HepG2 (cell line): ENCODE data around the gene PHF2. TPM values are rescaled to one million over a fixed set of nuclear protein-coding genes. Genes with fewer than 3 reads are reported as not detected.

Experiments used
- ATAC-seq: fragments of 200-7000 bp; cut with Tn5 transposase; 3 replicates; pipeline ENCODE4 v1.9.1; 2020; ENCODE audit warnings: mild to moderate bottlenecking, moderate library complexity
- BruUV-seq: library from RNA; stranded (reverse); fragments of 400-500 nt; replicated peaks from 2 replicates; lab custom pipeline; 2021; lab: Mats Ljungman, UMichigan
- CTCF ChIA-PET: fragments of 300-600 bp; formaldehyde crosslinking; extraction: SDS; loops from one replicate; lab custom pipeline; 2021; ENCODE audit warnings: low total read pairs, inconsistent platforms, low intra/inter-chr PET ratio; lab: Yijun Ruan, JAX
- POLR2A ChIA-PET: fragments of 350-600 bp; sonication (Branson Sonifier 250); formaldehyde crosslinking; loops from one replicate; lab custom pipeline; 2020; ENCODE audit warnings: antibody characterized with exemption, inconsistent platforms; lab: Yijun Ruan, JAX
- DNase-seq: peaks from one replicate; pipeline ENCODE4 v3.0.0-alpha.2; 2015; ENCODE audit warnings: low spot score
- FAIRE-seq: peaks from 3 replicates; lab custom pipeline; 2011; peaks lifted over from hg19 to GRCh38; lab: Jason Lieb, UNC
- H2AFZ ChIP-seq: one replicate; pipeline ENCODE4 v1.6.1; 2011; ENCODE audit warnings: low read length, inconsistent platforms
- H3K27ac ChIP-seq: fragments of 300-600 bp; 3 replicates; pipeline ENCODE4 v1.8.0; 2011; ENCODE audit warnings: mixed run types, mild to moderate bottlenecking, mixed read lengths, low read length, inconsistent platforms; ENCODE audit not compliant: insufficient read depth; ENCODE audit errors: extremely low read length
- H3K27me3 ChIP-seq, 2 experiments: fragments of 200-600 bp in 1 of 2; 2 replicates in 1 of 2; 3 replicates in 1 of 2; pipeline versions ENCODE4 v1.6.0 to v1.8.0; 2011; ENCODE audit warnings: low read length in 2 of 2, mild to moderate bottlenecking in 2 of 2, moderate library complexity in 2 of 2, inconsistent platforms in 1 of 2; ENCODE audit not compliant: insufficient read depth in 2 of 2, control insufficient read depth in 1 of 2
- H3K36me3 ChIP-seq, 2 experiments: fragments of 200-600 bp in 1 of 2; replicated peaks in 1 of 2; 2 replicates in 1 of 2; 3 replicates in 1 of 2; pipeline versions ENCODE4 v1.5.1 to v1.8.0; 2011; ENCODE audit warnings: low read length in 2 of 2, inconsistent platforms in 1 of 2; ENCODE audit not compliant: insufficient read depth in 2 of 2, control insufficient read depth in 1 of 2
- H3K4me1 ChIP-seq: 2 replicates; pipeline ENCODE4 v1.5.1; 2012; ENCODE audit warnings: low read length, inconsistent platforms; ENCODE audit not compliant: insufficient read depth
- H3K4me2 ChIP-seq: 2 replicates; pipeline ENCODE4 v1.6.0; 2011; ENCODE audit warnings: low read depth, low read length, inconsistent platforms
- H3K4me3 ChIP-seq, 3 experiments: fragments of 200-600 bp in 1 of 3; sonication (generic), shearing (Covaris generic) in 1 of 3; replicated peaks in 1 of 3; 2 replicates each; pipeline ENCODE4 v1.5.1; 2011 to 2016; ENCODE audit warnings: low read length in 3 of 3, inconsistent platforms in 2 of 3, low read depth in 2 of 3, mild to moderate bottlenecking in 2 of 3, control low read depth in 1 of 3, mixed read lengths in 1 of 3; ENCODE audit not compliant: insufficient read depth in 1 of 3
- H3K79me2 ChIP-seq: one replicate; pipeline ENCODE4 v1.6.1; 2011; ENCODE audit warnings: low read length, inconsistent platforms; ENCODE audit not compliant: insufficient read depth
- H3K9ac ChIP-seq: 2 replicates; pipeline ENCODE4 v1.6.0; 2011; ENCODE audit warnings: mild to moderate bottlenecking, low read depth, low read length, inconsistent platforms; ENCODE audit not compliant: insufficient read depth
- H3K9me3 ChIP-seq: 2 replicates; pipeline ENCODE4 v1.5.1; 2012; ENCODE audit warnings: mild to moderate bottlenecking, low read length
- H4K20me1 ChIP-seq: 2 replicates; pipeline ENCODE4 v1.6.0; 2011; ENCODE audit warnings: inconsistent platforms, mild to moderate bottlenecking, low read length, moderate library complexity; ENCODE audit not compliant: insufficient read depth
- AHR ChIP-seq: IDR thresholded peaks from 2 replicates; pipeline ENCODE4 v1.6.1; 2018; ENCODE audit warnings: missing genetic modification reagents, missing compliant biosample characterization
- CHD2 ChIP-seq: IDR thresholded peaks from 2 replicates; pipeline ENCODE4 v1.6.1; 2011; ENCODE audit warnings: low read depth, low read length, improper control_type of control experiment
- DMAP1 ChIP-seq: IDR thresholded peaks from 2 replicates; pipeline ENCODE4 v1.6.1; 2016
- ELF4 ChIP-seq: sonication (generic); formaldehyde crosslinking; IDR thresholded peaks from 2 replicates; pipeline ENCODE4 v1.5.0; 2020; ENCODE audit warnings: missing genetic modification reagents, mild to moderate bottlenecking, moderate library complexity, borderline replicate concordance
- GPBP1L1 ChIP-seq: sonication (generic); formaldehyde crosslinking; IDR thresholded peaks from 2 replicates; pipeline ENCODE4 v1.5.0; 2020; ENCODE audit warnings: mild to moderate bottlenecking, missing genetic modification reagents
- GTF2F1 ChIP-seq: fragments of 150-350 bp; IDR thresholded peaks from 2 replicates; pipeline ENCODE4 v1.6.1; 2014; ENCODE audit warnings: low read length
- HDAC2 ChIP-seq: sonication (generic); formaldehyde crosslinking; IDR thresholded peaks from 2 replicates; pipeline ENCODE4 v1.4.0; 2020; ENCODE audit warnings: missing genetic modification reagents
- SNAPC2 ChIP-seq: sonication (generic); formaldehyde crosslinking; IDR thresholded peaks from 2 replicates; pipeline ENCODE4 v1.8.1; 2022; ENCODE audit warnings: mild to moderate bottlenecking, missing genetic modification reagents
- TBP ChIP-seq: sonication (generic); formaldehyde crosslinking; IDR thresholded peaks from 2 replicates; pipeline ENCODE4 v1.5.0; 2020; ENCODE audit warnings: missing genetic modification reagents
- TBX3 ChIP-seq: fragments of 450-650 bp; IDR thresholded peaks from 2 replicates; pipeline ENCODE4 v1.6.1; 2017; ENCODE audit warnings: antibody characterized with exemption, mild to moderate bottlenecking, inconsistent platforms, borderline replicate concordance
- ZNF17 ChIP-seq: sonication (generic); formaldehyde crosslinking; IDR thresholded peaks from 2 replicates; pipeline ENCODE4 v1.5.0; 2020; ENCODE audit warnings: mild to moderate bottlenecking, missing genetic modification reagents
- ZNF484 ChIP-seq: sonication (generic); formaldehyde crosslinking; IDR thresholded peaks from 2 replicates; pipeline ENCODE4 v1.5.1; 2020; ENCODE audit warnings: mild to moderate bottlenecking, low read depth, missing genetic modification reagents, borderline replicate concordance
- ZNF501 ChIP-seq: sonication (generic); formaldehyde crosslinking; IDR thresholded peaks from 2 replicates; pipeline ENCODE4 v1.5.1; 2020; ENCODE audit warnings: mild to moderate bottlenecking, moderate library complexity, missing genetic modification reagents
- ZNF614 ChIP-seq: IDR thresholded peaks from 2 replicates; pipeline ENCODE4 v1.6.1; 2018; ENCODE audit warnings: missing biosample characterization, missing genetic modification reagents, inconsistent platforms, borderline replicate concordance
- ZNF777 ChIP-seq: sonication (generic); formaldehyde crosslinking; IDR thresholded peaks from 2 replicates; pipeline ENCODE4 v1.4.0; 2020; ENCODE audit warnings: missing genetic modification reagents
- ZSCAN12 ChIP-seq: sonication (generic); formaldehyde crosslinking; IDR thresholded peaks from 2 replicates; pipeline ENCODE4 v1.9.0; 2021; ENCODE audit warnings: mild to moderate bottlenecking, missing genetic modification reagents
- ZSCAN9 ChIP-seq: IDR thresholded peaks from 2 replicates; pipeline ENCODE4 v1.6.1; 2016; ENCODE audit warnings: borderline replicate concordance
- whole genome bisulfite sequencing: methylation state at CpG from one replicate; pipeline ENCODE4 v1.1.6; 2017; ENCODE audit warnings: low lambda C conversion rate; 5-methylcytosine and 5-hydroxymethylcytosine counted together
- in situ Hi-C: cut with HindIII; loops from 2 replicates; pipeline ENCODE4 v1.10.0; 2017; ENCODE audit warnings: low pct_unique_long_range_greater_than_20kb; ENCODE audit not compliant: extremely low pct_ligation_motif_present
- intact Hi-C: fragments of 100-400 bp; cut with micrococcal nuclease; formaldehyde crosslinking; loops from one replicate; pipeline ENCODE4 v1.10.0; 2022; ENCODE audit not compliant: unreplicated experiment
- polyA plus RNA-seq, 8 experiments: library from polyadenylated mRNA; depleted of rRNA in 3 of 8; stranded (reverse) in 7 of 8; unstranded in 1 of 8; fragments of >200 nt; fragmentation: Illumina TruSeq in 4 of 8; extraction: Trizol in 4 of 8; gene quantifications; 2 replicates each; pipeline versions ENCODE4 v1.2.1 to v1.2.3, GENCODE V29; 2011 to 2016; ENCODE audit warnings: low read depth in 4 of 8, missing spikeins in 1 of 8, mixed read lengths in 1 of 8; ENCODE audit not compliant: insufficient read depth in 1 of 8
- total RNA-seq, 5 experiments: library from RNA; depleted of rRNA; stranded (reverse); fragments of >200 nt; fragmentation: Illumina TruSeq; extraction: Trizol; gene quantifications; 2 replicates each; pipeline ENCODE4 v1.2.3, GENCODE V29; 2016; ENCODE audit warnings: low read depth in 1 of 5
- TF ChIP-seq, protein P1 (sequence below): sonication (generic); formaldehyde crosslinking; IDR thresholded peaks from 2 replicates; pipeline ENCODE4 v1.4.0; 2020; ENCODE audit warnings: missing genetic modification reagents; ENCODE audit errors: not compliant biosample characterization

Gene PHF2
- total and polyA plus RNA-seq, 2 of the 13 experiments (the other 11 are each of a cell fraction or from before 2014, with no cell fraction given) = 6.6 to 9.1 TPM

DNA sequence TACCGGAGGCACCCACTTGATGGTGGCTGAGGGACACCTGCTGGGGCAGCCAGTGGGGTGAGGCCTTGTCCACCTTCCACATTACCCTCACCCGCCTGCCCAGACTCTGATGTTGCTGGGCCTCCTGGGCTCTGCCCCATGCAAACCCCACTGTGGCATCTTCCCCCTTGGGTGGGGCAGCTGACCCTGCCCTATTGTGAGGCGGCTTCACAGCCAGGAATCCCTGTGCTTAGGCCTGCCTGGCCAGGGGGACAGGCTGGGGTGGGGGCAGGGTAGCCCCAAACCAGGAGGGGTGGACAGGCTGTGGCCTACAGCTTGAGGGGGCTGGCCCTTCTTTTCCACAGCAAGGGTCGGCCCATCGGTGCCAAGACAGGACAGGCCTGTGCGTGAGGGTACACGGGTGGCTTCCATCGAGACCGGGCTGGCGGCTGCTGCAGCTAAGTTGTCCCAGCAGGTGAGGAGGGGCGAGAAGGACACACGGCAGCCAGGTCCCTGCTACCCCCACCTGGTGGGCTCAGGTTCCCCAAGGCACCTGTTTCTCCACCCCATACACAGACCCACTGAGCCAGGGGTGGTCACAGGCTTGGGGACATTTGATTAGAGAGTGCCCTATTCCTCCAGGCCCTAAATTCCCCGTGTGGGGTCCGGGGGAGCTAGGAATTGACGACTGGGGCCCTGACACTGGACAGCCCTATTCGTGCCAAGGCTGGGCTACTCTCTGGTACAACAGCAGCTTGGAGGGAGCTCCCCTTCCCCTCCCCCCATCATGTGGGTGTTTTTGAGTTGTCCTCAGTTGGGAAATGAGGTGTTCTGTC, 99.2 kb downstream of the PHF2 start:
- no peaks in the 10 kb centered on the region for H3K4me1 ChIP-seq
- 100% methylated on average over 1 of the region's 16 CpGs for WGBS
- TF ChIP-seq ZNF777 (CRISPR knock-in tag) = no peak
- no peak for TF ChIP-seq GTF2F1
- TF ChIP-seq SNAPC2 = no peak
- no peak for TF ChIP-seq HDAC2
- no peak for TF ChIP-seq GPBP1L1 (CRISPR knock-in tag)
- TF ChIP-seq ZSCAN12 = no peak
- TF ChIP-seq ELF4 (CRISPR knock-in tag) = no peak
- TF ChIP-seq ZNF17 (CRISPR knock-in tag) = no peak
- TF ChIP-seq CHD2 = no peak
- TF ChIP-seq TBX3 = no peak
- no peak for TF ChIP-seq ZNF501 (CRISPR knock-in tag)
- TF ChIP-seq AHR (CRISPR knock-in tag) = no peak
- TF ChIP-seq TBP (CRISPR knock-in tag) = no peak
- TF ChIP-seq ZNF614 = no peak
- TF ChIP-seq, protein P1, sequence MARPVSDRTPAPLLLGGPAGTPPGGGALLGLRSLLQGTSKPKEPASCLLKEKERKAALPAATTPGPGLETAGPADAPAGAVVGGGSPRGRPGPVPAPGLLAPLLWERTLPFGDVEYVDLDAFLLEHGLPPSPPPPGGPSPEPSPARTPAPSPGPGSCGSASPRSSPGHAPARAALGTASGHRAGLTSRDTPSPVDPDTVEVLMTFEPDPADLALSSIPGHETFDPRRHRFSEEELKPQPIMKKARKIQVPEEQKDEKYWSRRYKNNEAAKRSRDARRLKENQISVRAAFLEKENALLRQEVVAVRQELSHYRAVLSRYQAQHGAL = no peak
- TF ChIP-seq ZNF484 (CRISPR knock-in tag) = no peak
- no peak for TF ChIP-seq ZSCAN9 (CRISPR knock-in tag)
- TF ChIP-seq DMAP1 = no peak
- no peaks in the 10 kb centered on the region for H3K79me2 ChIP-seq
- no peak overlapping the region for H3K4me3 ChIP-seq
- no peaks in the 10 kb centered on the region for H3K27me3 ChIP-seq
- H3K9me3 ChIP-seq = no peaks in the 10 kb centered on the region
- peaks cover 0 to 4% of the 10 kb centered on the region in 2 experiments; a peak in 3 of 5 replicates for H3K36me3 ChIP-seq
- no peak overlapping the region for H3K9ac ChIP-seq
- DNase-seq (no peak), FAIRE-seq (no peak), ATAC-seq (no peak)
- no peak overlapping the region for H3K4me2 ChIP-seq
- CTCF ChIA-PET = no interaction called here
- in situ Hi-C loops = no loop called here
- POLR2A ChIA-PET = no interaction called here
- no TSS peak for BruUV-seq
- H3K27ac ChIP-seq = no peak overlapping the region
- H2AFZ ChIP-seq = no peak overlapping the region
- H4K20me1 ChIP-seq = no peaks in the 10 kb centered on the region
- intact Hi-C loops = no loop called here
